Peyer's patch (tissue), 4 donors: ENCODE results near the gene OSBPL10.

Source experiments
- POLR2A ChIP-seq, 2 donors: fragments of 450-650 bp; IDR thresholded peaks; one replicate each; pipeline ENCODE4 v1.5.1; 2017; ENCODE audit warnings: antibody characterized with exemption in 2 of 2, mild to moderate bottlenecking in 2 of 2, moderate library complexity in 2 of 2
- TF ChIP-seq, protein P1 (sequence below), 6 experiments: fragments of 450-650 bp in 4 of 6; fragments of 200-600 bp in 2 of 6; sonication (generic) in 1 of 6; IDR thresholded peaks; one replicate each; pipeline ENCODE4 v1.5.1; 2017 to 2019; ENCODE audit warnings: antibody characterized with exemption in 6 of 6, mild to moderate bottlenecking in 3 of 6, moderate library complexity in 1 of 6

DNA sequence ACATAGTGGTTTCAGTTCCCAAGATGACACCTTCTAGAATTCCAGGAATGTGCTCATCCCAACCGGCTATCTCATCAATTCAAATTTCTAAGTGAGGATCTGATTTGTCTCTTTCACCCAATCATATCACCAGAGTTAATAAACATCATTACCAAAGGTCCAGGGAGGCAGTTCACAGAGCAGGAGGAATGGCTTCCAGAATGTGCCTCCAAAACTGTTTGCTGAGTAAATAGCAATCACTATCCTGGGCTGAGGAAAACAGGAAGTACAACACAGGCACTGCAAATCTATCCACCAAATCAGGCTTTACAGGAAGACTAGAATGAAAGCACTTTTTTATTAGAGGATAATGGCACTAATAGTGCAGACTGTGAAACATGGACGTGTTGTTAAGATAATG is 61.5 kb downstream of the OSBPL10 start:
- TF ChIP-seq, protein P1, sequence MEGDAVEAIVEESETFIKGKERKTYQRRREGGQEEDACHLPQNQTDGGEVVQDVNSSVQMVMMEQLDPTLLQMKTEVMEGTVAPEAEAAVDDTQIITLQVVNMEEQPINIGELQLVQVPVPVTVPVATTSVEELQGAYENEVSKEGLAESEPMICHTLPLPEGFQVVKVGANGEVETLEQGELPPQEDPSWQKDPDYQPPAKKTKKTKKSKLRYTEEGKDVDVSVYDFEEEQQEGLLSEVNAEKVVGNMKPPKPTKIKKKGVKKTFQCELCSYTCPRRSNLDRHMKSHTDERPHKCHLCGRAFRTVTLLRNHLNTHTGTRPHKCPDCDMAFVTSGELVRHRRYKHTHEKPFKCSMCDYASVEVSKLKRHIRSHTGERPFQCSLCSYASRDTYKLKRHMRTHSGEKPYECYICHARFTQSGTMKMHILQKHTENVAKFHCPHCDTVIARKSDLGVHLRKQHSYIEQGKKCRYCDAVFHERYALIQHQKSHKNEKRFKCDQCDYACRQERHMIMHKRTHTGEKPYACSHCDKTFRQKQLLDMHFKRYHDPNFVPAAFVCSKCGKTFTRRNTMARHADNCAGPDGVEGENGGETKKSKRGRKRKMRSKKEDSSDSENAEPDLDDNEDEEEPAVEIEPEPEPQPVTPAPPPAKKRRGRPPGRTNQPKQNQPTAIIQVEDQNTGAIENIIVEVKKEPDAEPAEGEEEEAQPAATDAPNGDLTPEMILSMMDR (IDR thresholded peaks at IDR 0.05): no peak
- TF ChIP-seq POLR2A (IDR thresholded peaks at IDR 0.05): no peak
